T-helper 1 cell treated with Interleukin-12 subunit alpha and Interleukin-12 subunit beta and Interleukin-4 antibody, amounts not matched to agents 30 ng/mL and 1 ng/mL, for 36 hours (primary cell): ENCODE data around the gene NCBP1. TPM values are rescaled to one million over a fixed set of nuclear protein-coding genes. Genes with fewer than 3 reads are reported as not detected.

ENCODE experiments used
- intact Hi-C: fragments of 100-400 bp; cut with micrococcal nuclease; formaldehyde crosslinking; loops from one replicate; pipeline ENCODE4 v1.15.1; 2024
- total RNA-seq: library from RNA; stranded (reverse); gene quantifications from 2 replicates; pipeline ENCODE4 v1.2.3, GENCODE V29; 2022

The NCBP1 gene
- total RNA-seq, 1 donor from 2014 or later, result 42.6 TPM

DNA sequence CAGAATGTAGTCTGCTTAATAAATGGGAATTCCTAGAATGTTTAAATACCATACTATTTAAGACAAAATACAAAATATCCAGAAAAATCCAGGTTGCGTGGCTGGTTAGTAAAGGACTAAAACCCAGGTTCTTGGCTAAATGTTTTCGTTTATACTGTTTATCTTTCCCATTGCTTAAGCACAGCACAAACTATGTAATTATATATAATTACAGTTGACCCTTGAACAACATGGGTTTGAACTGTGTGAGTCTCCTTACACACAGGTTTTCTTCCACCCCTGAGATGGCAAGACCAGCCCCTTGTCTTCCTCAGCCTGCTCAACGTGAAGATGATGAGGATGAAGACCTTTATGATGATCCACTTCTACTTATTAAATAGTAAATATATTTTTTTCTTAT lies 38.8 kb downstream of the NCBP1 start:
- intact Hi-C loops, result no loop called here

DNA sequence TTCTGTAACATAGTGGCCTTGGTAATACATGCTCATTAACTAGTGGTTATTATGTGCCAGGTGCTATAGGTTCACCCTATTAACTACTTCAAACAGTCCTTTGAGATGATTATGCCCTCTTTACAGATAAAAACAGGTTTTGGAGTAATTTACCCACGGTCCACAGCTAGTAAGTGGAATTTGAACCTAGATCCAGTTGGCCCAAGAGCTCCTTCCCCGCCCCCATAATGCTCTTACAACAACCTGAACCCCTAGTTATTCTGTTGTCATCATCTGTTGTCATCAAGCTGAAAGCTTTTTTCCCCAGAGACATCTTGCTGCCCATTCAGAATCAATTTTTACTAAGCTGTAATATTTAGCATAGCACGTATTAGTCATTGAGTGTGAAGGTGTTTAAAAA lies 40.3 kb downstream of the NCBP1 start:
- intact Hi-C loops, result no loop called here

- intact Hi-C loops, result no loop called here
These were observed 42.0 kb downstream of the NCBP1 start for GRCh38 chr9:97675655-97676054.

- intact Hi-C loops, result no loop called here
These were observed 48.6 kb downstream of the NCBP1 start for GRCh38 chr9:97682242-97682641.

- intact Hi-C loops, result no loop called here
These were observed 55.0 kb downstream of the NCBP1 start for GRCh38 chr9:97688654-97689053.

GRCh38 chr9:97689401-97690180 lies 56.0 kb downstream of the NCBP1 start:
- intact Hi-C loops, result no loop called here

- intact Hi-C loops, result loop anchor here (5.0 kb wide), 4 partner anchors 158 to 408 kb away; partner anchors contain the start of genes FOXE1 and NANS
These were observed 61.1 kb downstream of the NCBP1 start for GRCh38 chr9:97694769-97695168.

DNA sequence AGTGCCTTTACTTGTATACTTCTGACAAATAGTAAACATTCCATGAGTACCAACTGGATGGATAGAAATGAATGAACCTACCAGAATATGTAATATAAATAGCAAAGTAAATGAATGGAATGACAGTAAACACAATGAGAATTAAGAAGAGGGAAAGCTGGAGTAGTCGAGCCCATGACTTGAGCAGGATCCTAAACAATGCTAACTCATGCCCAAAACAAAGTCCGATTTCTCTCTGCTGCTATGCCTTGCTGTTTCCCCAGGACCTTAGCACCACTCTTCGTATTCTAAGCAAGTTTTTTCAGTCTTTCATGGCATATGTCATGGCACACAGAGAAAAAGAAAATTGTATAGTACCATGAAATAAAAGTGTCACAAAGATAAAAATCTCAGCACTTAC lies 61.8 kb downstream of the NCBP1 start:
- intact Hi-C loops, result loop anchor here (5.0 kb wide), 4 partner anchors 157 to 407 kb away; partner anchors contain the start of genes FOXE1 and NANS

DNA sequence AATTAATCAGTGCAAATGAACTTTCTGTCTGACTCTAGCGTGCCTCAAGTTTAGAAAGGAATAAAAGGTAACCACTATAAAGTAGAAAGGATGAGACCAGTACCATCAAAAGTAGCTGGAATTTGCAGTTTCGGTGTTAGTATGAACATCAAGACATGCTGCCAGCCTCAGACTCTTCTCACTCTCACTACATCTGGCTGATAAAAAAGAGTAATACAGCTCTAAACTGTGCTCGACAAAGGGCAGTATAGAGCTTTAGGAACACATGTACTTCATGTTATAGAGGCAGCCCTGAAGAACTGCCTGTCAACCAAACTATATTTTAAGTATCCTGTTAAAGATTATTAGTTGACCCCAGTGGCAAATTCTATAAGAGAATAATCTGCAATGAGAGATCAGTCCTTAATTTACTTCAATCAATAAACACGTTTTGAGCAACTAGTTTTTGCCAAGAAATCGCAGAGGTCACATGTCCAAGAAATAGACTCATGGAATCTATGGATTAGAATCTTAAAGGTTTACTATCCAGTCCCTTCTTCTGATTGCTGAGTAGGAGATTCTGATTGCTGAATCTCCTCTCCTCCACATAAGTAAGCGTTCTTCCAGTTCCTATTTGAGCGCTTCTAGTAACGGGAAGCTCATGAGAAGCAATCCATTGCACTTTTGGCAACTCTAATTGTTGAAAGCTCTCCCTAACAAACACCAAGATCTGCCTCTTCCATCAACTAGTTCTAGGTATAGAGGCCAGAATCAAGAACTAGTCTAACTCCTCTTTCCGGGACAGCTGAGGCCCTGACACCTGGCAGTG lies 62.6 kb downstream of the NCBP1 start:
- intact Hi-C loops, result loop anchor here (2.0 to 5.0 kb wide), 5 partner anchors 156 to 406 kb away; partner anchors contain the start of genes FOXE1 and NANS

GRCh38 chr9:97696803-97697601 lies 63.4 kb downstream of the NCBP1 start, which contains the start of gene XPA:
Gene XPA (minus strand): TSS chr9:97697340. CDS start chr9:97697292, 48 bp downstream.
- intact Hi-C loops, result loop anchor here (1.0 to 5.0 kb wide), 12 partner anchors 13 to 558 kb away; partner anchors contain the start of genes ANP32B, FOXE1, NANS and NCBP1

GRCh38 chr9:97697837-97698236 lies 64.2 kb downstream of the NCBP1 start:
- intact Hi-C loops, result loop anchor here (1.0 to 5.0 kb wide), 12 partner anchors 12 to 557 kb away; partner anchors contain the start of genes ANP32B, FOXE1, NANS and NCBP1

DNA sequence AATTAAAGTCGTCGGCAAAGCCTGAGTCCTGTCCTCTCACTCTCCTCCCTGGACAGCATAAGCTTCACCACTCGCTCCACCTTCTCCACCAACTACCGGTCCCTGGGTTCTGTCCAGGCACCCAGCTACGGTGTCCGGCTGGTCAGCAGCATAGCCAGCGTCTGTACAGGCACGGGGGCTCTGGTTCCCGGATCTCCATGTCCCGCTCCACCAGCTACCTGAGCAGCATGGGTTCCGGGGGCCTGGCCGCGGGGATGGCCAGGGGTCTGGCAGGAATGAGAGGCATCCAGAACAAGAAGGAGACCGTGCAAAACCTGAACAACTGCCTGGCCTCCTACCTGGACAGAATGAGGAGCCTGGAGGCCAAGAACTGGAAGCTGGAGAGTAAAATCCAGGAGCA lies 65.2 kb downstream of the NCBP1 start:
- intact Hi-C loops, result loop anchor here (5.0 kb wide), 4 partner anchors 153 to 403 kb away; partner anchors contain the start of genes FOXE1 and NANS

DNA sequence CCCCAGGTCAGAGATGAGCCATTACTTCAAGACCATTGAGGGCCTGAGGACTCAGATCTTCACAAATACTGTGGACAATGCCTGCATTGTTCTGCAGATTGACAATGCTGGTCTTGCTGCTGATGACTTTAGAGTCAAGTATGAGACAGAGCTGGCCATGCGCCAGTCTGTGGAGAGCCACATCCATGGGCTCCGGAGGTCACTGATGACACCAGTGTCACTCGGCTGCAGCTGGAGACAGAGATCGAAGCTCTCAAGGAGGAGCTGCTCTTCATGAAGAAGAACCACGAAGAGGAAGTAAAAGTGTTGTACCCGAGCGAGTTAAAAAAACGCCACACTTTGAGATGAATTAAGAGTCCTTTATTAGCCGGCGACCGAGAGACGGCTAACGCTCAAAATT lies 65.7 kb downstream of the NCBP1 start:
- intact Hi-C loops, result loop anchor here (5.0 kb wide), 4 partner anchors 153 to 403 kb away; partner anchors contain the start of genes FOXE1 and NANS

- intact Hi-C loops, result loop anchor here (5.0 kb wide), 4 partner anchors 152 to 402 kb away; partner anchors contain the start of genes FOXE1 and NANS
These were observed 66.2 kb downstream of the NCBP1 start for GRCh38 chr9:97699824-97700223.

DNA sequence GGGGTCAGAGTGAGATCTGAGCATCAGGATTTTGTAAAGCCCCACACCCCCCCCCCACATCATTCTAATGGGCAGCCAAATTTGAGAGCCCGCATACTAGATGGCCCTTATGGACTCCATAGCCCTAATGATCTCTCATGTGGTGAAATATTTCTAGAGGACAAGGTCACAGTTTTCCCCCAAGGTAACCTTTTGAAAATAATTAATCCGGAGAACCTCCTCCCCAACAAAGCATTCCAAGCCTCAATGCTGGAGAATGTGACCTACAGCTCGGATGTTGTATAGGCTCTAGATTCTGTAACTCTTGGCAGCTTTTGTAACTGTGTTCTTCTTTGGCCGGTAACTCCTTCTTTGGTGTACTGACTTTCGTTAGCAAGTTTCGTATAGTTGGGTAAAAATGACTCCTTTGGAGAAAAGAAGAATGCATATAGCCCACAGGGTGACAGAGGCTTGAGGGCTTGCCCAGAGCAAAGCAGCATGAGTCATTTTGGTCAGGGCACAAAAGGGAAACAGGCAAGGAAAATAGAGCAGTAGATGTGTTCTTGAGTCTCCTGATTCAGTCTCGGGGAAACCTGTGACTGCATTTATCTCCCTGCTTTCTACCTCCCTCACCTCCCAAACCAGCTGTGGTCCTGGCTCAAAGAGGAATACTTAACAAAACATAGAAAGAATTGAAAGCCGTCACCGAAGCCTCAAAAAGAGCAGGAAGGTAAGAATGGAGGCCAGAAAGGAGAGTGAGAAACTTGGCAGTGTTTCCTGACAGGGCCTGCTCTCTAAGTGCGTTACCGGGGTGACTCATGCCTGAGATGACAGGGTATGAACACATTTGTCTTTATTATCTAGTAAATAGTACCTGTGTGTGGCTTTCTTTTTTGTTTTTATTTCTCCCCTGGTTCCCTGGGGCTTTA lies 70.1 kb downstream of the NCBP1 start:
- intact Hi-C loops, result no loop called here

DNA sequence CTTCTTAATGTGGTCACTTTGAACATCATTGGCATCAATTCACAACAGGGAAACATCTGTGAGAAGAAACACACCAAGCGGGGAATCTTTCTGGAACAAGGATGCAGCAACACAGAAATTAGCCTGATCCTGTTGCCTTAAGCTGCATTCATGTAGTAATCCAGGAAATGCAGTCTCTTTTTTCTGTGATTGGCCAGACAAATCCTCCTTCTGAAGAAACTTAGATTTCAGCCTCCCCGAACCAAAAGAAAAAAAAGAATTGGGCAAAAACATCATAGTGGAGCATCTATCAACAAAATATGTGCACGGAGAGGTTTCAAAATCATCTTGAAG lies 70.7 kb downstream of the NCBP1 start:
- intact Hi-C loops, result no loop called here

GRCh38 chr9:97704851-97705250 lies 71.2 kb downstream of the NCBP1 start:
- intact Hi-C loops, result no loop called here

DNA sequence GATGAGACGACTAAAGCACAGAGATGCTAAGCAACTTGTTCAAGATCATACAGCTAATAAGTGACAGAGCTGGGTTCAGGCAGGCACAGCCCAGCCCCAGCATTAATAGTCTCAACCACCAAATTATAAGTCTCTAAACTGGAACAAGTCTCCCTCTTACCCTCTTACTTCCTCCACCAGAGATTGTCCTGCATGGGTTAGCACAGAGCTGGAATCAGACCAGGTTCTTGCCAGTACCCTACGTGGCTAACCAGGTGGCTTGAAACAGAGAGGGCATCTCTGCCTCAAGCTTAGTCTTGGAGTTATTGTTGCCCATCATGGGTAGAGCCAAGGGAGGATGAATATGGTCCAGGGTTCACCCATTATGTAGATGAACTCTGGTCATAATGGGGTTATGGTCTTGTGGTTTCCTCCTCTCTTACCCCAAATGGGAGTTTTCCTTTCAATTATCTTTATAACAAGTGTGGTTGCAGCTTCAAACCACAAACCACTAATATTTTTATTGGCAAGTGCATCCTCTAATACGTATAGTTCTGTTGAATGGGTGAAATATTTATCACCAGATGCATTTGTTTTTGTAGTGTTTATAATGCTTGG lies 71.8 kb downstream of the NCBP1 start:
- intact Hi-C loops, result no loop called here

GRCh38 chr9:97706246-97706645 lies 72.6 kb downstream of the NCBP1 start:
- intact Hi-C loops, result no loop called here
